GM18505 (cell line): ENCODE measurements around the gene CRY2.

Source experiments
- ATAC-seq: cut with Tn5 transposase; IDR thresholded peaks from one replicate; pipeline ENCODE4 v1.9.1; 2021; ENCODE audit not compliant: unreplicated experiment
- POLR2A ChIP-seq: IDR thresholded peaks from 4 replicates; pipeline ENCODE4 v1.6.1; 2011; ENCODE audit warnings: borderline replicate concordance; ENCODE audit not compliant: insufficient read depth, insufficient read length; ENCODE audit errors: extremely low read depth

CRY2 gene

DNA sequence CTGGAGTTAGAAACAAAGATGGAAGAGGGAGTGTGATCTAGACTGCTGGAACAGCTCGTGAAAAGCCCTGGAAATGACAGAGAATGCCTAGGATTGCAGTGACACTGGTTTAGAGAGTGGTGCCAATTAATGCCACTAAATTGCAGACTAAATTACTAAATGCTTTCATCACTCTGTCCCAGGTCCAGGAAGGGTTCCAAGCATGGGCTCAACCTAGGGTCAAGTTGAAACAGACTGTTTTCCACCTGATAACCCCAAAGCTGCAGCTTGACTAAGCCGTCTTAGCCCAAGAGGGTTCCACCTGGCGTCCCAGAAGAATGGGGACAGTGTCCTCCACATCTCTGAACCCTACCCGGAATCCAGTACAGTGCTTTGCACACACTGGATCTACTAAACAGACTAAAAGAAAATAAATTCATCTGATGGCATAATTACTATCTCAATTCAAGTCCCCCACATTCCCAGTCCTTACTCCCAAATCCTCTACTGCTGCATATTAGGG lies 1.1 kb upstream of the CRY2 start:
- no peak for ATAC-seq
- no peak for TF ChIP-seq POLR2A

DNA sequence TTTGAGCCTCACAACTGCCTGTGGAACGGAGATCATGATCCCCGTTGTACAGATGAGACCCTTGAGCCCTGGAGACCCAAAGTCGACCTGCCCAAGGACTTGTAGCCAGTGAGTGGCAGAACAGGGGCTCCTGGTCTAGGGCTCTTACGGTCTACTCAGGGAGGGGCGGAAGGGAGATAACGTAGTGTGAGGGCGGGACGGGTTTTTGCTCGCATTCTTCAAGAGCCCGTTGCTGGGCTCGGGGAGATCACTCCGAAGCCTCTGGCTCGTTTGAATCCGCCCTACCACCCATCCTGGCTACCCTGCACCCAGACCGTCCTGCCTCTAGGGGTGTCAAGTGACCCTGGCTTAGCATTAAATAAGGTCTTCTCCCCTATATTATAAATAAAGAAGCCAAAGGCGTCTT lies 639 bp downstream of the CRY2 start:
- TF ChIP-seq POLR2A: no peak
- ATAC-seq: peak; percentile 6

DNA sequence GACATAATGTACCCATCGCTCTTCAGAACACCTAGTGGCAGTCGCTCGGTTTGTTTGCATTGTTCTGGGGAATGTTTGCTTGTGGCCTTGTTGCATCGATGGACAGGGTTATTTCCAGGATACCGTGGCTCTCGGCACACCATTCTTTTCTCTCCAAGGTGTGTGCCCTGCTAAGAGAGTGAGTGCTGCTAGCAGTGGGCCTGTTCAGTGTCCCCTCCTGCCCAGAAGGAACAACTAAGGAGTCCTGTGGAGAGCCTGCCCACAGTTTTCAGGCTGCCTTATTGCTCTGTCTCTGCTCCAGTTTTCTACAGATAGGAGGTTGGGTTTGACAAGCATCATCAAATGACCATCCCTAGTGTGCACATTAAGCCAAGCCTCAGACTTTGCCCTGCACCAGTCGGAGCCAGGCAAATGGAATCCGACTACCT lies 1.4 kb downstream of the CRY2 start:
- no peak for TF ChIP-seq POLR2A
- ATAC-seq: no peak

DNA sequence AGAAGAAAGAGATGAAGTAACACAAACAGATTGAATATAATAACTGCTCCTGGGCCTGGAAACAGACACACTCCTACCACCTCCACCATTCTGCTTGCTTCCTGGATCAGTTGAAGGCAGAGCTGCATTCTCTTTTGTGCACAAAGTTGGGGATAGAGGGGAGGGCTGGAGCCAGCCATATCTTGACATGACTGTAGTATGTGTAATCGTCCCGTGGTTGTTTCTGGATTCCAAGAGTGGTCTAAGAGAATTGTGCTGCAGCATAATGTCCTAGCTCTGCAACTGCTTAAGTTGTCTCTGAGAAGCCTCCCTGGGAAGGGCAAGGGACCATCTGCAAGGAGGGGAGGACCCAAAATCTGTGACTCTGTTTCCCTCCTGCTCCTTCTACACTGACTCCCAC lies 3.2 kb downstream of the CRY2 start:
- no peak for ATAC-seq

DNA sequence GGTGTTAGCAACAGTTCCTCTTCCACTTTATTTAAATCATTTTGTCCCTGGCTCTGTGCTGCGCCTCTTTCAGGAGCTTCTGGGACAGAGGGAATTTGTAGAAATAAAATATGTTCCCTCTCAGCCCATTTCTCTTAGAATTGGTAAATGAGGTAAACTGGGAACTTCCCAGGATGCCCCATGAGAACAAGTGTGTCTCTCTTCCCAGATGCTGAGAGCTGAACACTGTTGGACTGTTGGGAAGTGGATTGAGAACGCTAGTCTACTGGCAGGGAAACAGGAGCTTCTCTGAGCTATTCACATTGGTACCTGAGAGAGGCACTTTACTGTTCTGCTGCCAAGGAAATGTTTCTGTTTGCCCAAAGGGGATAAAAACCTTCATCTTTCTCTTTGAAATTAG lies 4.0 kb downstream of the CRY2 start:
- no peak for ATAC-seq
- no peak for TF ChIP-seq POLR2A

More for the DNA sequence above, 3.2 kb downstream of the CRY2 start:
- no peak for TF ChIP-seq POLR2A

DNA sequence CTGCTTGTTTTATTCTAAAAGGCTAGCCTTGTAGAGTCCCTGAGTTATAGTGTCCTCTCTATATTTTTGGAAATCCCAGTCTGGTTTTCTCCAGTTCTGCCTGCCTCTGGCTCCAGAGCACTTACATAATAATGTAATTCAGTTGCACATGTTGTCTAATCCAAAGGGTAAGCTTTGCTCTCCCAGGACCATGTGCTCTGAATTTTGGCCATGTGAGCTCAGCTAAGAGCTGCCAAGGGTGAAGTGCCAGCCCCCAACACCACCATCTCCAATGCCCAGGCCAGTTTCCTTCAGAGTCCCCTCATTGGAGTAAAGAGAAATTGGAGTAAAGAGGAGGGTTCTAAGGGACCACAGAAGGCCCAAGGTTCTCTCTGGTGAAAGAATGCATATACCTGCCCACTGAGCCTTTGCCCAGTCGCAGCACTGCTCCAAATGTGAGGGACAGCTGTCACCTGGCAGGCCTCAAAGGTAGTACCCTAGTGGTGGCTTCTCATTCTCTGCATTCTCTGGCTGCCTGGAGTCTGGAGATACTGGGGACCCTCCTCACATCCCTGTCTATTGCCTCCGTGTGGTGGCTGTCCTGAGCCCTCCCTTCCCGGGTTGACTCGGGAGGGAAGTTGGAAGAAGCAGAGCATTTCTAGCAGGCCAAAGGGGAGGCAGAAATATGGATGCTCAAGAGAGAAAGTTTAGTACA lies 4.9 kb downstream of the CRY2 start:
- ATAC-seq: no peak
- TF ChIP-seq POLR2A: no peak

DNA sequence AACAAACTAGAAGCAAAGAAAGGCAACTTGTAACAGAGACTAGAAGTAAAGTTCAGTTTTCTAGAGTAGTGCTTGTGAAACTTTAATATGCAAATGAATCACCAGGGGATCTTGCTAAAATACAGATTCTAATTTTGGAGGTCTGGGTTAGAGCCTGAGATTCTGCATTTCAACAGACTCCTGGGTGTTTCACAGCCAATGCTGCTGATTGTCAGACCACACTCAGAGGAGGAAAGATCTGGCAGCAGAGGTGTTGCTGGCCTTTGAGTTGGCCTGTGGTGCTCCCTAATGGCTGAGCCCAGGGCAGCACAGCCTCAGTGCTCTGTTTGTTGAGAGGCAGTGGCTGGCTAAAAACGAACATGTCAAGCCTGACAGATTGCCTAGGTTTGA lies 5.4 kb downstream of the CRY2 start:
- peak; percentile 42 for ATAC-seq
- TF ChIP-seq POLR2A: no peak

DNA sequence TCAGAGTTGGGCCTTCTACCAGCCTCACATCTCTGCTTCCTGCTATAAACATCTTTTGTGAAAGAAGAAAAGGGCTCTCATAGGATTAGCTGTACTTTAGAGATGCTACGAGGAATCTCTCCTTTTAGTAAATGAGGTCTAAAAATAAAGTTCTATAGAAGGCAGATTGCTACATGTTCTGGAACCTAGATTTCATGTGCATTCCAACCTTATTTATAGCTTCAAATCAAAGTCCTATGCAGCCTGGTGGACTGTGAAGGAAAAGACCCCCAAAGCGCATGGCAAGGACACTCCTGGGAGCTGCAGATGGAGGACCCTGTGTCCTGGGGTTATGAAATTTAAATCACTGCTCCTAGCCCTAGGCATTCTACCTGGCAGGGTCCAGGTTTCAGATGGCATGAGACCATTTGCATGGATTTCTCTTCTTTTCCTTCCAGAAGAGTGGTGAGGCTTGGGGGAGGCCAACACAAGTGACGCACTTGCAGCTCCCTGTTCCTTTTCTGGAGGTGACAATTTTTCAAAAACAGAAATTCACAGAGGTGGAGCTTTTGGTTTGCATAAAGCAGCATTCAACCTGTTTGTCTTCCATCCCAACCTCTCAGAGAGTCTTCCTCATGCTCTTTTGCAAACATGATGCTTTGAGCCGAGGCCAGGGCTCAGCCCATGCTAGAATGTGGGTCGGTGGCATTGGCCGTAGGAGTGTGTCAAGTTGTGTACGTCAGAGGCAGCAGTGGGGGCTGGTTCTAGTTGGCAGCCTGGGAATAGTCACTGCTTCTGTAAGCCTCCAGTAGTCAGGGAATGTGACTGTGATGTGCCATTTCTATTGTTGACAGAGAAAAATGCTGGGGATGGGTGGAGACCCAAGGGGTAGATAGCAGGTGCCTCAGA lies 6.3 kb downstream of the CRY2 start:
- TF ChIP-seq POLR2A: no peak
- no peak for ATAC-seq

DNA sequence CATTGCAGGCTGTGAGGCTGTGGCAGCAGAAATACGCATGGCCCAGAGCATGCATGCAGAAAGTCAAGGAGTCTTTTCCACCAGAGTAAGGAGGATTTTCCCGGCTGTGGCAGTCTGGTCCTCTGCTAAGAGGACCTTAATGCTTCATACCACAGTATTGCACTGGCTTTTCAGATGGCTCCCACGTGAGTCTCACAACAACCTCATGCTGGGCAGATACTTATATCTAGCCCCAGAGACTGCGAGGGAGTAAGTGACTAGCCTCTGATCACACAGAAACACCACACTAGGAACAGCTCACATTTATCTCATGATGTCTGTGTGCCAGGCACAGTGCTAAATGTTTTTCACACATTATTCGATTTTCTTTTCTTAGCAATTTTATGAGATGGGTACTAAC lies 8.0 kb downstream of the CRY2 start:
- no peak for ATAC-seq

DNA sequence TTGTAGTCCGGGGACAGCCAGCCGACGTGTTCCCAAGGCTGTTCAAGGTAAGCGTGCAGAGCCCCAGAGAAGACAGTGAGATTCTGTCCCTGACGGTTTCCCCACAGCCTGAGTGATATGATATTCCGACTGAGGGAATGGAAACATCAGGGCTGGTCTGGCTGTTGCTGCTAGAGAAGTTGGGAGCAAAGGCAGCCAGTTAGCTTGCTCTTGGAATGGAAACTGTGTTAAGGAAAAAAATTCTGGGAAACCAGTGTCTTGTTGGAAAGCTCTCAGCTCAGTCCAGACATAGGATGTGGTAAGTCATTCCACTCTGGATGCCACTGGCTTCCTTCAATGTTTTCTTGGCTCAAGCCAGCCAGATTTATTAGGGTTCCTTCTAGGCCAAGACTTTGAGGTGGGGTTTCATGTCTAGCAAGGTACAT lies 8.8 kb downstream of the CRY2 start:
- TF ChIP-seq POLR2A: no peak

More for the DNA sequence above, 8.0 kb downstream of the CRY2 start:
- TF ChIP-seq POLR2A: no peak

DNA sequence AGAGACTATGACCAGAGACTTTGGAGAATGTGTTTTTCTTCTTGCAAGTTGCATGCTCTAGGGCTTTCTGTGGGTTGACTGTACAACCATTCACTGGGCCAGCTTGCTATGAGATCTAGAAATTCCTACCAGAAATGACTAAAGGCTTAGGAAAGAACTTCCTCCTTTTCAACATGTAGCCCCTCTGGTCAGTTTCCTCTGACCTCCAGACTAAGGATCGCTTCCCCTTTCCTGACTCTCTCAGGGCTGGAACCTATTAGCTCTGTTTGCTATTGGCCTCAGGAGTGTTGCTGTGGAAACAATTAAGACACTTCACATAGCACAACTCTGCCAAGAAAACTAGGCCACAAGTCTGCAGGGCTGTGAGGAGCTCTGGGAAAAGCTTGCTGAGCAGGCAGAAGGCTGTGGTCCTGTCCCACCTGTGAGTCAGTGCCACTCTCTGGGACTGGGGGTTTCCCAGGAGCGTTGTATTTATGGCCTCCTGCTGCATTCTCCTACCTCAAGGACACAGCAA lies 10.7 kb downstream of the CRY2 start:
- ATAC-seq: no peak
- no peak for TF ChIP-seq POLR2A

More for the DNA sequence above, 8.8 kb downstream of the CRY2 start:
- no peak for ATAC-seq

DNA sequence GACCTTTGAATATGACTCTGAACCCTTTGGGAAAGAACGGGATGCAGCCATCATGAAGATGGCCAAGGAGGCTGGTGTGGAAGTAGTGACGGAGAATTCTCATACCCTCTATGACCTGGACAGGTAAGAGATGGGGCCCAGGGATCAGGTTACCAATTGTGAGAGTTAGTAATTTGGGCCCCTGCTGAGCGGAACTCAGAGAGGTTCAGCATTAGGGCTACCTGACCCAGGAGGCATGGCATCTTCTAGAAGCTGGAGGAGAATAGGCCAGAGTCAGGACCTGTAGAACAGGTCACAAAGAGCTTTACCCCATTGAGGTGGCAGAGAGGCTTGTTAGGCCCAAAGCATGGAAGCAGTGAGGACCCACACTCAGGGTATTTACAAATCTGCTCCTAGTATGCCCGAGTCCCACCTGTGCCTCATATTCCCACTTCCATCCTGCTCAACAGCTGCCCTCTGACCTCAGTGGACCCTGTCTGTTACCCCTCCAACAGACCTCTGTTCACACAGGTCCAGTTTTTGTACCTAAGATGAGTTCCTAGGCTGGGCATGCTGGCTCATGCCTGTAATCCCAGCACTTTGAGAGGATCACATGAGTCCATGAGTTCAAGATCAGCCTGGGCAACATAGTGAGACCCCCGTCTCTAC lies 11.6 kb downstream of the CRY2 start:
- no peak for ATAC-seq
- TF ChIP-seq POLR2A: no peak

DNA sequence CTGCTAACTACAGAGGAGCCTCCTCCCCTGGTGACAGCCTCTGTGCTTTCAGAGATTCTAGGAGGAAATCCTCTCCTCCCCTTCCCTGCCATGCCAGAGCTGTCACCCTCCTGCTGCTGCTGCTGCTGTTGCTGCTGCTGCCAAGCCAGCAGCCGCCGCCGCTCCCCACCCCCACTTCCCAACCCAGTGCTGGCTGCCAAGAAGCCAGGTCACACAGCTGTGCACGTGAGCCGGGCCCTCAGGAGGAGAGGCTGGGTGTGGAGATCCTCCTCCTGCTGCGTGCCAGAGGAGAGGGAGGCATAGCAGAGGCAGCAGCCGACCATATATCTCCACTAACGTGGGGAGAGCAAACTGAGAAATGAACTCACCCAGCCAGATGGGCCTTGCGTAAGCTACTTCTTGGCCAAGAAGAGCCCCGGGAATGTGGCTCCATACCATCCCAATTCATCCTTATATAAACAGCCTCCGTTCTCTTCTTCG lies 12.4 kb downstream of the CRY2 start:
- TF ChIP-seq POLR2A: no peak
- no peak for ATAC-seq
